A549 (cell line): ENCODE results near the gene FAM118B.

Experiments used
- EP300 ChIP-seq, 2 experiments: fragments of >200 bp; sonication (Bioruptor Twin); formaldehyde crosslinking; IDR thresholded peaks; 2 replicates in 1 of 2; 3 replicates in 1 of 2; pipeline ENCODE4 v1.6.1; 2016 to 2017
- ESRRA ChIP-seq: fragments of 150-350 bp; IDR thresholded peaks from 2 replicates; pipeline ENCODE4 v1.6.1; 2014; ENCODE audit warnings: mild to moderate bottlenecking, low read length, borderline replicate concordance
- MYC ChIP-seq: IDR thresholded peaks from 2 replicates; pipeline ENCODE4 v1.6.1; 2012; ENCODE audit warnings: mild to moderate bottlenecking, inconsistent platforms, low read length, improper control_type of control experiment, borderline replicate concordance
- NR3C1 ChIP-seq: fragments of >200 bp; sonication (Bioruptor Twin); formaldehyde crosslinking; IDR thresholded peaks from 3 replicates; pipeline ENCODE4 v1.6.1; 2017
- RAD21 ChIP-seq, 2 experiments: fragments of >200 bp in 1 of 2; sonication (Bioruptor Twin) in 1 of 2; formaldehyde crosslinking in 1 of 2; IDR thresholded peaks in 1 of 2; conservative IDR thresholded peaks in 1 of 2; 2 replicates in 1 of 2; 3 replicates in 1 of 2; pipeline ENCODE4 v1.6.1; 2012 to 2018; ENCODE audit warnings: inconsistent platforms in 1 of 2
- RCOR1 ChIP-seq: fragments of 150-350 bp; IDR thresholded peaks from 2 replicates; pipeline ENCODE4 v1.6.1; 2014; ENCODE audit warnings: antibody characterized with exemption, low read length, low read depth
- TP53 ChIP-seq: fragments of 250-450 bp; sonication (Bioruptor Pico); IDR thresholded peaks from 2 replicates; pipeline ENCODE4 v1.5.0; 2021; ENCODE audit warnings: mild to moderate bottlenecking, moderate library complexity
- TF ChIP-seq, protein P1 (sequence below): fragments of >200 bp; sonication (Bioruptor Twin); formaldehyde crosslinking; IDR thresholded peaks from 3 replicates; pipeline ENCODE4 v1.5.1; 2016
- TF ChIP-seq, protein P2 (sequence below): fragments of 450-650 bp; IDR thresholded peaks from 2 replicates; pipeline ENCODE4 v1.6.1; 2014; ENCODE audit warnings: antibody characterized with exemption

DNA sequence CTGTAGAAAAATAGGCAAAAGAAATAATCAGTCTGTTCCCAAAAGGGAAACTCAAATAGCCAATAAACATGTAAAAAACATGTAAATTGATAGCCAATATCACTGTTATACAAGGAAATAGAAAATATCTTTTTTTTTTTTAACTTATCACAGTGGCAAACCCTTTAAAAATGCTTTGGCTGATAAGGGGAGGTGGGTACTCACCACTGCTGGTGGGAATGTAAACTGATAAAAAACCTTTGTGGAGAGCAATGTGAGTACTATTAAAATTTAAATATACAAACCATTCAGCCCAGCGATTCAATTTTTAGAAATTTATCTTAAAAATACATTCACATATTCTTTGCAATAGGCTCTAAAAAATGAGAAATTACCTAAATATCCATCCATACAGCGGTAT, 3.7 kb upstream of the FAM118B start:
- TF ChIP-seq EP300 (IDR thresholded peaks at IDR 0.05) (no peak), TP53 (CRISPR knock-in tag) (no peak), RCOR1 (no peak), NR3C1 (no peak), MYC (no peak), ESRRA (no peak), RAD21 (conservative IDR thresholded peaks at IDR 0.05 in 1 of 2, IDR thresholded peaks at IDR 0.05 in 1 of 2) (no peak)
- TF ChIP-seq, protein P1, sequence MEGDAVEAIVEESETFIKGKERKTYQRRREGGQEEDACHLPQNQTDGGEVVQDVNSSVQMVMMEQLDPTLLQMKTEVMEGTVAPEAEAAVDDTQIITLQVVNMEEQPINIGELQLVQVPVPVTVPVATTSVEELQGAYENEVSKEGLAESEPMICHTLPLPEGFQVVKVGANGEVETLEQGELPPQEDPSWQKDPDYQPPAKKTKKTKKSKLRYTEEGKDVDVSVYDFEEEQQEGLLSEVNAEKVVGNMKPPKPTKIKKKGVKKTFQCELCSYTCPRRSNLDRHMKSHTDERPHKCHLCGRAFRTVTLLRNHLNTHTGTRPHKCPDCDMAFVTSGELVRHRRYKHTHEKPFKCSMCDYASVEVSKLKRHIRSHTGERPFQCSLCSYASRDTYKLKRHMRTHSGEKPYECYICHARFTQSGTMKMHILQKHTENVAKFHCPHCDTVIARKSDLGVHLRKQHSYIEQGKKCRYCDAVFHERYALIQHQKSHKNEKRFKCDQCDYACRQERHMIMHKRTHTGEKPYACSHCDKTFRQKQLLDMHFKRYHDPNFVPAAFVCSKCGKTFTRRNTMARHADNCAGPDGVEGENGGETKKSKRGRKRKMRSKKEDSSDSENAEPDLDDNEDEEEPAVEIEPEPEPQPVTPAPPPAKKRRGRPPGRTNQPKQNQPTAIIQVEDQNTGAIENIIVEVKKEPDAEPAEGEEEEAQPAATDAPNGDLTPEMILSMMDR: no peak
- TF ChIP-seq, protein P2, sequence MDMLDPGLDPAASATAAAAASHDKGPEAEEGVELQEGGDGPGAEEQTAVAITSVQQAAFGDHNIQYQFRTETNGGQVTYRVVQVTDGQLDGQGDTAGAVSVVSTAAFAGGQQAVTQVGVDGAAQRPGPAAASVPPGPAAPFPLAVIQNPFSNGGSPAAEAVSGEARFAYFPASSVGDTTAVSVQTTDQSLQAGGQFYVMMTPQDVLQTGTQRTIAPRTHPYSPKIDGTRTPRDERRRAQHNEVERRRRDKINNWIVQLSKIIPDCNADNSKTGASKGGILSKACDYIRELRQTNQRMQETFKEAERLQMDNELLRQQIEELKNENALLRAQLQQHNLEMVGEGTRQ: no peak
